ENCODE results near the gene GTF3C1.

DNA sequence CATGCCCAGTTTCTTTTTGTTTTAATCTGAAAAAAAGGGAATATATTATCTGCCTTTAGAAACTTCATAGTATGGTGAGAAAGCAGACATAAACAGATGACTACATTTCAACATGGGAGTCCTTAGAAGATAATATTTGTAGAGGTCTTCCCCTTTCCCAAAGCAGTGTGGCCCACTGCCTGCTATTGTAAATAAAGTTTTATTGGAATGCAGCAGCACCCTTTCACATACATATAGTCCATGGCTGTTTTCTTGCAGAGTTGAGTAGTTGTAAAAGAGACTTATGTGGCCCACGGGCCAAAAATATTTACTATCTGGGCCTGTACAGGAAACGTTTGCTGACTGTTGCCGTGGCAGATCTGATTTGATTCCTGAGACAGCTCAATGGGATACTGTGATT, 8.7 kb upstream of the GTF3C1 start:
- no peak for TF ChIP-seq CTCF (IDR thresholded peaks at IDR 0.05)
- no peak for TF ChIP-seq POLR2A (IDR thresholded peaks at IDR 0.05)
